Measurements from ENCODE around the gene DHRS3. TPM values are rescaled to one million over a fixed set of nuclear protein-coding genes. Genes with fewer than 3 reads are reported as not detected.

DHRS3 gene
- total RNA-seq, 1 donor from 2014 or later = 111 TPM

DNA sequence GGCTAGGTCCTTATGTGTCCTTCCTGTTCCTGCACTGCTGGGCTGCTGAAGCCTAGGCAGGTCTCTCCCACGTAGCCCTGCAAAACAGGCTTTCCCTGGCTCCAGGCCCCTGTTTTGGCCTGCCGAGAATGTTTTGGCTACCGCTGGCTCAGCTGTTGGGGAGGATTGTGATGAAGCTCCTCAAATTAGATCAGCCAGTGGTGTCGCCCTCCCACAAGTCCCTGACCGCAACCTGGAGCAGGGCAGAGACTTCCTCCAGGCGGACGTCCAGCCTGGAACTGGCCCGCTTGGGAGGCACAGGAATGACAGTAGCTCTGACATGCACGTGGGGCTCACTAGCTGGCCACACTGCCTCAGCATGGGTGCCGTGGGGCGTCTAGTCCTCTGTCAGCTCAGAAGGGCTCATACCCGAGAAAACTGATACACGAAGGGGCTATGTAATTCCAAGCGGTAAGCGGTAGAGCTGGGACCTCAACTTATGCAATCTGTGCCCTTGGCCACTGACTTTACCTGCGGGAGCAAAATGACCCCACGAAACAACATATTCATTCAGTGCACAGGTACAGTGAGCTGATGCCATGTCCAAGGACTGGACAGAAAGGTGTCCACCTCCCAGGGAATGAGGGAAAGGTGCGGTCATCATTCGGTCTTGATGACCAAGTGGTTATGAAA, 26.6 kb downstream of the DHRS3 start:
- intact Hi-C loops (cut with DNase I) = loop anchor here (5.0 kb wide), 2 partner anchors 34 to 49 kb away; no protein-coding TSS in a partner anchor
- H3K36me3 ChIP-seq = no peaks in the 10 kb centered on the region
- peaks cover 93% of the 10 kb centered on the region for H3K4me1 ChIP-seq
- H3K4me3 ChIP-seq = no peak overlapping the region
- TF ChIP-seq POLR2AphosphoS5 (IDR thresholded peaks at IDR 0.05; ENCODE audit: insufficient read depth in 1 of 2, low read depth in 1 of 2) (peak; percentile 71 to 73), POLR2A (IDR thresholded peaks at IDR 0.05) (no peak)
- TF ChIP-seq, protein P1, sequence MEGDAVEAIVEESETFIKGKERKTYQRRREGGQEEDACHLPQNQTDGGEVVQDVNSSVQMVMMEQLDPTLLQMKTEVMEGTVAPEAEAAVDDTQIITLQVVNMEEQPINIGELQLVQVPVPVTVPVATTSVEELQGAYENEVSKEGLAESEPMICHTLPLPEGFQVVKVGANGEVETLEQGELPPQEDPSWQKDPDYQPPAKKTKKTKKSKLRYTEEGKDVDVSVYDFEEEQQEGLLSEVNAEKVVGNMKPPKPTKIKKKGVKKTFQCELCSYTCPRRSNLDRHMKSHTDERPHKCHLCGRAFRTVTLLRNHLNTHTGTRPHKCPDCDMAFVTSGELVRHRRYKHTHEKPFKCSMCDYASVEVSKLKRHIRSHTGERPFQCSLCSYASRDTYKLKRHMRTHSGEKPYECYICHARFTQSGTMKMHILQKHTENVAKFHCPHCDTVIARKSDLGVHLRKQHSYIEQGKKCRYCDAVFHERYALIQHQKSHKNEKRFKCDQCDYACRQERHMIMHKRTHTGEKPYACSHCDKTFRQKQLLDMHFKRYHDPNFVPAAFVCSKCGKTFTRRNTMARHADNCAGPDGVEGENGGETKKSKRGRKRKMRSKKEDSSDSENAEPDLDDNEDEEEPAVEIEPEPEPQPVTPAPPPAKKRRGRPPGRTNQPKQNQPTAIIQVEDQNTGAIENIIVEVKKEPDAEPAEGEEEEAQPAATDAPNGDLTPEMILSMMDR (IDR thresholded peaks at IDR 0.05) = no peak
- peak overlapping the region; percentile 80 for H3K27ac ChIP-seq
- H3K27me3 ChIP-seq = no peaks in the 10 kb centered on the region
- no peaks in the 10 kb centered on the region for H3K9me3 ChIP-seq
- DNase-seq (ENCODE audit: extremely low spot score in 2 of 2) = no peak

DNA sequence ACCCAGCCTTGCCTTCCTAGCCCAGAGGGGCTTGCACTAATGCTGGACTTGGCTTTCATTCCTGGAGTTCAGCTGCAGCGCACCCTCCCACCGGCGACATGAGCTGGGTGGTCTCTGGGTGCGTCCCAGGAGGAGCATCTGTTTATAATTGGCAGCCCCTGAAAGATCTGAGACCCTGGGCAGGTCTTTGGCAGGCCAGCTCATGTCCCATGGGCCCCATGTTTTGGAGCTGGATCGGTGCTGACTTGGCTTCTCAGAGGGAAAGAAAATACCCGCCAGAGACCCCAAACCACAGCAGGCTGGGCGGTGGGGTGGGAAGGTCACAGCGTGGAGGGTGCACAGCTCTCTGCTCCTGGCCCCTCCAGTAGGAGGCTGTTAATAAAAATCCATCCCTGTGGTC, 29.3 kb downstream of the DHRS3 start:
- Histone ChIP-seq H3K27ac (peak overlapping the region; percentile 21), H3K9me3 (no peaks in the 10 kb centered on the region), H3K36me3 (peaks cover 0 to 4% of the 10 kb centered on the region in 2 donors), H3K4me3 (no peak overlapping the region), H3K27me3 (no peaks in the 10 kb centered on the region), H3K4me1 (peaks cover 74% of the 10 kb centered on the region)
- intact Hi-C loops (cut with DNase I) = no loop called here
- TF ChIP-seq, protein P1 (IDR thresholded peaks at IDR 0.05) = no peak
- TF ChIP-seq POLR2A (IDR thresholded peaks at IDR 0.05) = no peak
- no peak for DNase-seq (ENCODE audit: extremely low spot score in 2 of 2)

DNA sequence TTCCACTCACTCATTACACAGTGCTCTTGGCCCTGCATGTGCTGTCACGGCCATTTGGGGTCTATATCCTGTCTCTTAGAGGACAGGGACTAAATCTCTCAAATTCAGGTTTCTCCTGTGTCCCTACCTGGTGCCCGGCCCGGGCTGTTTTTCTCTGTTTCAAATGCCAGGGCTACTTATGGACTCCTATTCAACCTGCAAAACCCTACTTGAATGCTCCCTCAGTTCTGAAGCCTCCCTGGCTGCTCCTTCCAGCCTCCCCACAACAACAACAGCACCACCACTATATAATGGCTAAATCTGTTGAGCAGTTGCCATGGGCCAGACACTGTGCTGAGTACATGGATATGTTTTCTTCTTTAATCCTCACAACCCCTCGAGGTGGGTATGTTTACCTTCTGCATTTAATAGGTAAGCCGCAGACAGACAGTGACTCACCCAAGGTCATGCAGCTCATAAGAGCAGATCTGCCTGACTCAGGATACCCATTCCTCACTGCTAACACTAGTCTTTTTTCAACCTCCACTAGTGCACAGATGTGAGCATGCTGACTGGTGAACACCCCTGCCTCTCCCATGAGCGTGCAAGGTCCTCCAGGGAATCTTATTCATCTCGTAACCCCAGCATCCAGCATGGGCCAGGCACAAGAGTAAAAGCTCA, 29.9 kb downstream of the DHRS3 start:
- H3K9me3 ChIP-seq = no peaks in the 10 kb centered on the region
- peaks cover 0 to 4% of the 10 kb centered on the region in 2 donors for H3K36me3 ChIP-seq
- TF ChIP-seq, protein P1 (IDR thresholded peaks at IDR 0.05) = no peak
- TF ChIP-seq POLR2A (IDR thresholded peaks at IDR 0.05) (no peak), POLR2AphosphoS5 (IDR thresholded peaks at IDR 0.05; ENCODE audit: insufficient read depth in 1 of 2, low read depth in 1 of 2) (no peak)
- intact Hi-C loops (cut with DNase I) = no loop called here
- DNase-seq (ENCODE audit: extremely low spot score in 2 of 2) = no peak
- H3K4me3 ChIP-seq = no peak overlapping the region
- peak overlapping the region; percentile 31 for H3K27ac ChIP-seq
- peaks cover 69% of the 10 kb centered on the region for H3K4me1 ChIP-seq
- no peaks in the 10 kb centered on the region for H3K27me3 ChIP-seq

DNA sequence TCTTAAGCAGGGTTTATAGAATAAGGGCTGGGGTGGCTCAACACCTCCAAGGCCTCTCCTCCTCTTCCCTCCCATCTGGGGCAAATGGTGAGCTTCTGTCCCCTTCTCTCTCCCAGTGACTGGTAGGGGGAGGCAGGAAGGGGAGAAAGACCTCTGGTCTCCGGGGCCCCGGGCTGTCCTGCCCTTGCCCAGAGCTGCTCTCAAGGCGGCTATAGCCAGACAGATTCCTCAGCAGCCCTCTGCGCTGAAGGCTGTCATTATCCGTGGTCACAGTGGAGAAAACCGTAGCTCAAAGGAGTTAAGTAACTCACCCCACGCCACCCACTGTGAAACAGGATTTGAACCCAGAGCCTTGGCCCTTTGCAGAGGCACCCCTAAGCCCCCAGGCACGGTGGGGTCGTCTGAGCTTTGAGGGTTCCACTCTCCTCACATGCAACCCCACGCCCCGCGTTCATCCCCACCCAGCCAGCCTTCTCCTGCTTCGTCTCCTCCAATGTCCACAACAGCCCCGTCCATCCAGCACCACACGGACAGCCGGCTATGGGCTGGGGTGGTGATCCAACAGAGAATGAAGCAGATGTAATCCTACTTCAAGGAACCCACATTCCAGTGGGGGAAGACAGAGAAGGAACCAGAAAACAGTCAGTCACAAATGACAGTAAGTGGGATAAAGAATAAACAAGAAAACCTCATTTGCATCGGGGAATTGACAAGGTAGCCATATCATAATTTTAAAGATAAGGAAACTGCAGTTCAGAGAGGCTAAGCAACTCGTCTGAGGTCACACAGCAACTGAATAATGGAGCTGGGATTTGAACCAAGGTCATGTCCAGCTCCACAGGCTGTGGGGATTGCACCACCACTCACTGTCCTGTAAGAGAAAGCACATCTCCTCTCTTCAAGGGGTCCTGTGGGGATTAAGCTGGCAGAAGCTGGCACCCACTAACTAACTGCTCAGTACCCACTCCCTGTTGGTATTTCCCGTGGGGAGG, 31.8 kb downstream of the DHRS3 start:
- Histone ChIP-seq H3K36me3 (peaks cover 0 to 4% of the 10 kb centered on the region in 2 donors), H3K4me1 (peaks cover 56% of the 10 kb centered on the region), H3K27me3 (no peaks in the 10 kb centered on the region), H3K9me3 (no peaks in the 10 kb centered on the region), H3K27ac (peak overlapping the region; percentile 26), H3K4me3 (no peak overlapping the region)
- DNase-seq (ENCODE audit: extremely low spot score in 2 of 2) = no peak
- TF ChIP-seq POLR2A (IDR thresholded peaks at IDR 0.05) = no peak
- TF ChIP-seq POLR2AphosphoS5 (IDR thresholded peaks at IDR 0.05; ENCODE audit: insufficient read depth in 1 of 2, low read depth in 1 of 2) = no peak
- TF ChIP-seq, protein P1 (IDR thresholded peaks at IDR 0.05) = no peak
- intact Hi-C loops (cut with DNase I) = no loop called here

All from vagina (tissue), 2 donors.